H1 (cell line): Measurements from ENCODE around the gene LRRC43. TPM values are rescaled to one million over a fixed set of nuclear protein-coding genes. Genes with fewer than 3 reads are reported as not detected.

Experiments used
- CTCF ChIA-PET: fragments of 300-600 bp; sonication (Branson Sonifier 250); formaldehyde crosslinking; loops from one replicate; lab custom pipeline; 2021; ENCODE audit not compliant: partially characterized antibody; lab: Charles Lee
- POLR2A ChIA-PET: fragments of 300-600 bp; sonication (Branson Sonifier 250); formaldehyde crosslinking; loops from one replicate; lab custom pipeline; 2021; ENCODE audit warnings: inconsistent platforms; ENCODE audit not compliant: partially characterized antibody; lab: Charles Lee
- DNase-seq, 2 experiments: peaks; one replicate each; pipeline versions ENCODE4 v3.0.0 to v3.0.0-alpha.2; 2010 to 2022; ENCODE audit warnings: low spot score in 2 of 2, low read depth in 1 of 2, mixed read lengths in 1 of 2
- FAIRE-seq: peaks from 2 replicates; lab custom pipeline; 2011; peaks lifted over from hg19 to GRCh38; lab: Jason Lieb, UNC
- H2AFZ ChIP-seq: 2 replicates; pipeline ENCODE4 v1.8.1; 2012; ENCODE audit warnings: low read length, inconsistent platforms
- H2AK5ac ChIP-seq: 2 replicates; pipeline ENCODE4 v1.6.1; 2013; ENCODE audit warnings: low read depth, low read length
- H2BK120ac ChIP-seq: replicated peaks from 2 replicates; pipeline ENCODE3; 2013; ENCODE audit warnings: low read depth, low read length, inconsistent platforms
- H2BK12ac ChIP-seq: 2 replicates; pipeline ENCODE4 v1.6.1; 2013; ENCODE audit warnings: low read depth, low read length
- H2BK15ac ChIP-seq: 2 replicates; pipeline ENCODE4 v1.6.1; 2013; ENCODE audit warnings: low read length
- H2BK20ac ChIP-seq: 2 replicates; pipeline ENCODE4 v1.6.1; 2013; ENCODE audit warnings: low read length
- H2BK5ac ChIP-seq: 2 replicates; pipeline ENCODE4 v1.6.1; 2013; ENCODE audit warnings: low read depth, low read length
- H3K14ac ChIP-seq: 2 replicates; pipeline ENCODE4 v1.6.1; 2013; ENCODE audit warnings: inconsistent platforms; ENCODE audit not compliant: insufficient read length
- H3K18ac ChIP-seq: 2 replicates; pipeline ENCODE4 v1.6.1; 2013; ENCODE audit warnings: low read length; ENCODE audit errors: extremely low read depth
- H3K23ac ChIP-seq: 2 replicates; pipeline ENCODE4 v1.6.1; 2013; ENCODE audit warnings: inconsistent platforms; ENCODE audit not compliant: insufficient read length
- H3K23me2 ChIP-seq: 2 replicates; pipeline ENCODE4 v1.6.1; 2013; ENCODE audit warnings: low read depth, low read length
- H3K27ac ChIP-seq: 2 replicates; pipeline ENCODE4 v1.6.1; 2011; ENCODE audit warnings: low read depth, low read length, inconsistent platforms
- H3K27me3 ChIP-seq, 4 experiments: replicated peaks in 1 of 4; 1 replicate in 1 of 4; 2 replicates in 3 of 4; pipeline versions ENCODE4 v1.6.1 to v1.8.1; 2011 to 2013; ENCODE audit warnings: low read length in 3 of 4, mild to moderate bottlenecking in 3 of 4, inconsistent platforms in 2 of 4, mixed read lengths in 2 of 4, moderate library complexity in 1 of 4; ENCODE audit not compliant: control insufficient read depth in 3 of 4, insufficient read depth in 3 of 4; ENCODE audit errors: extremely low read depth in 1 of 4
- H3K36me3 ChIP-seq, 4 experiments: 2 replicates each; pipeline versions ENCODE4 v1.6.1 to v1.8.1; 2011 to 2013; ENCODE audit warnings: mild to moderate bottlenecking in 4 of 4, low read length in 3 of 4, moderate library complexity in 2 of 4, control low read depth in 1 of 4, inconsistent platforms in 1 of 4; ENCODE audit not compliant: insufficient read depth in 4 of 4, control insufficient read depth in 2 of 4
- H3K4ac ChIP-seq: replicated peaks from 2 replicates; pipeline ENCODE3; 2013; ENCODE audit warnings: low read length, low read depth, mixed read lengths, inconsistent platforms; ENCODE audit not compliant: insufficient read length
- H3K4me1 ChIP-seq, 4 experiments: replicated peaks in 1 of 4; 1 replicate in 1 of 4; 2 replicates in 3 of 4; pipeline versions ENCODE4 v1.6.1 to v1.8.1; 2011 to 2013; ENCODE audit warnings: low read length in 3 of 4, inconsistent platforms in 2 of 4, mixed read lengths in 1 of 4; ENCODE audit not compliant: insufficient read depth in 4 of 4, control insufficient read depth in 3 of 4
- H3K4me2 ChIP-seq, 2 experiments: 2 replicates each; pipeline versions ENCODE4 v1.6.1 to v1.8.1; 2011 to 2013; ENCODE audit warnings: low read depth in 2 of 2, low read length in 2 of 2, control low read depth in 1 of 2, inconsistent platforms in 1 of 2, mild to moderate bottlenecking in 1 of 2; ENCODE audit not compliant: insufficient read depth in 1 of 2
- H3K4me3 ChIP-seq, 4 experiments: fragments of 200-600, 300-600 bp in 1 of 4; sonication (generic), shearing (Covaris generic), sonication (Bioruptor Twin) in 1 of 4; 2 replicates each; pipeline versions ENCODE4 v1.5.1 to v1.8.1; 2011 to 2016; ENCODE audit warnings: low read length in 4 of 4, low read depth in 3 of 4, control low read depth in 2 of 4, inconsistent platforms in 2 of 4, mild to moderate bottlenecking in 2 of 4, mixed read lengths in 1 of 4, moderate library complexity in 1 of 4; ENCODE audit not compliant: insufficient read depth in 2 of 4; ENCODE audit errors: extremely low read depth in 1 of 4
- H3K56ac ChIP-seq: replicated peaks from 2 replicates; pipeline ENCODE3; 2013; ENCODE audit warnings: low read depth, mild to moderate bottlenecking, mixed read lengths, low read length, inconsistent platforms; ENCODE audit not compliant: insufficient read length
- H3K79me1 ChIP-seq: 2 replicates; pipeline ENCODE4 v1.6.1; 2013; ENCODE audit warnings: low read depth, low read length, control low read depth
- H3K79me2 ChIP-seq, 2 experiments: 2 replicates each; pipeline versions ENCODE4 v1.6.1 to v1.8.1; 2012 to 2013; ENCODE audit warnings: low read length in 2 of 2, mild to moderate bottlenecking in 2 of 2, inconsistent platforms in 1 of 2; ENCODE audit not compliant: insufficient read depth in 2 of 2, control insufficient read depth in 1 of 2
- H3K9ac ChIP-seq, 4 experiments: replicated peaks in 1 of 4; 1 replicate in 1 of 4; 2 replicates in 3 of 4; pipeline versions ENCODE4 v1.6.1 to v1.8.1; 2011 to 2013; ENCODE audit warnings: low read depth in 3 of 4, low read length in 3 of 4, control low read depth in 2 of 4, mild to moderate bottlenecking in 2 of 4, moderate library complexity in 2 of 4, inconsistent platforms in 1 of 4; ENCODE audit errors: extremely low read depth in 1 of 4
- H3K9me3 ChIP-seq, 2 experiments: 2 replicates each; pipeline versions ENCODE4 v1.6.1 to v1.8.1; 2012 to 2013; ENCODE audit warnings: mild to moderate bottlenecking in 2 of 2, moderate library complexity in 2 of 2, control low read depth in 1 of 2, inconsistent platforms in 1 of 2, low read depth in 1 of 2, low read length in 1 of 2, mixed read lengths in 1 of 2; ENCODE audit not compliant: insufficient read depth in 2 of 2
- H4K20me1 ChIP-seq, 2 experiments: replicated peaks in 1 of 2; 2 replicates each; pipeline versions ENCODE3 to v1.8.1; 2011 to 2013; ENCODE audit warnings: inconsistent platforms in 2 of 2, low read length in 2 of 2, mild to moderate bottlenecking in 1 of 2; ENCODE audit not compliant: insufficient read depth in 2 of 2, control insufficient read depth in 1 of 2
- H4K5ac ChIP-seq: 2 replicates; pipeline ENCODE4 v1.6.1; 2013; ENCODE audit warnings: low read length, low read depth, mixed read lengths, inconsistent platforms; ENCODE audit not compliant: insufficient read length
- H4K8ac ChIP-seq: 2 replicates; pipeline ENCODE4 v1.8.0; 2013; ENCODE audit warnings: mild to moderate bottlenecking, moderate library complexity, low read length, inconsistent platforms; ENCODE audit not compliant: insufficient read depth; ENCODE audit errors: extremely low read depth
- H4K91ac ChIP-seq: replicated peaks from 2 replicates; pipeline ENCODE3; 2013; ENCODE audit warnings: low read length, mixed read lengths, inconsistent platforms; ENCODE audit not compliant: insufficient read length
- BCL11A ChIP-seq, 2 experiments: IDR thresholded peaks; one replicate each; pipeline ENCODE4 v1.6.1; 2011; ENCODE audit warnings: low read depth in 2 of 2, low read length in 2 of 2, mild to moderate bottlenecking in 2 of 2
- CREB1 ChIP-seq: IDR thresholded peaks from 2 replicates; pipeline ENCODE4 v1.6.1; 2012; ENCODE audit warnings: inconsistent platforms
- EZH2 ChIP-seq: fragments of 200-600 bp; sonication (generic); IDR thresholded peaks from 2 replicates; pipeline ENCODE4 v1.7.1; 2012; ENCODE audit warnings: low read depth, mild to moderate bottlenecking, moderate library complexity, low read length, inconsistent platforms; ENCODE audit not compliant: severe bottlenecking
- GTF2F1 ChIP-seq: IDR thresholded peaks from 2 replicates; pipeline ENCODE4 v1.6.1; 2012; ENCODE audit warnings: low read depth, low read length, improper control_type of control experiment, borderline replicate concordance
- RAD21 ChIP-seq, 2 experiments: IDR thresholded peaks in 1 of 2; conservative IDR thresholded peaks in 1 of 2; 2 replicates each; pipeline ENCODE4 v1.6.1; 2011; ENCODE audit warnings: low read depth in 2 of 2, low read length in 2 of 2, improper control_type of control experiment in 1 of 2, inconsistent platforms in 1 of 2, mild to moderate bottlenecking in 1 of 2, moderate library complexity in 1 of 2
- SIN3A ChIP-seq, 2 experiments: IDR thresholded peaks in 1 of 2; conservative IDR thresholded peaks in 1 of 2; 2 replicates each; pipeline ENCODE4 v1.6.1; 2011 to 2012; ENCODE audit warnings: low read length in 2 of 2, improper control_type of control experiment in 1 of 2, low read depth in 1 of 2, mild to moderate bottlenecking in 1 of 2
- TCF12 ChIP-seq: IDR thresholded peaks from 2 replicates; pipeline ENCODE4 v1.6.1; 2011; ENCODE audit warnings: low read depth, mild to moderate bottlenecking, low read length
- WGBS, 2 experiments: shearing (Covaris generic) in 1 of 2; methylation state at CpG; one replicate each; pipeline versions ENCODE4 v1.1.6 to v1.1.7; 2013 to 2015; ENCODE audit warnings: low lambda C conversion rate in 2 of 2, mixed read lengths in 2 of 2, inconsistent platforms in 1 of 2, low coverage in 1 of 2, missing lambda C conversion rate in 1 of 2; ENCODE audit not compliant: insufficient replicate concordance in 2 of 2, insufficient coverage in 1 of 2, insufficient read length in 1 of 2; ENCODE audit errors: extremely low coverage in 1 of 2, missing lambda C conversion rate in 1 of 2; 5-methylcytosine and 5-hydroxymethylcytosine counted together
- polyA plus RNA-seq, 7 experiments: library from polyadenylated mRNA; depleted of rRNA in 3 of 7; stranded (reverse) in 5 of 7; unstranded in 2 of 7; fragments of >200 nt in 5 of 7; fragments of 200-250 nt in 2 of 7; gene quantifications; 1 replicate in 5 of 7; 2 replicates in 1 of 7; 4 replicates in 1 of 7; pipeline versions ENCODE4 v1.2.1 to v1.2.3, GENCODE V29; 2011 to 2013; ENCODE audit warnings: missing spikeins in 2 of 7, mixed read lengths in 2 of 7
- total RNA-seq: library from RNA; stranded (reverse); fragmentation: NEBNext Ultra II Directional; extraction: Animal tissue kit (Norgen Biotek cat#: 25700); gene quantifications from 2 replicates; pipeline ENCODE4 v1.2.1, GENCODE V29; 2021
- TF ChIP-seq, protein P1 (sequence below), 3 experiments: IDR thresholded peaks; 1 replicate in 2 of 3; 2 replicates in 1 of 3; pipeline versions ENCODE4 v1.5.1 to v1.6.1; 2011; ENCODE audit warnings: low read length in 3 of 3, mild to moderate bottlenecking in 3 of 3, inconsistent platforms in 2 of 3, low read depth in 1 of 3, moderate library complexity in 1 of 3; ENCODE audit not compliant: insufficient read depth in 1 of 3; ENCODE audit errors: control extremely low read depth in 1 of 3

Gene LRRC43
- total and polyA plus RNA-seq, 2 of the 8 experiments (the other 6 are each of a cell fraction or from before 2014, with no cell fraction given): 0.35 to 0.44 TPM

DNA sequence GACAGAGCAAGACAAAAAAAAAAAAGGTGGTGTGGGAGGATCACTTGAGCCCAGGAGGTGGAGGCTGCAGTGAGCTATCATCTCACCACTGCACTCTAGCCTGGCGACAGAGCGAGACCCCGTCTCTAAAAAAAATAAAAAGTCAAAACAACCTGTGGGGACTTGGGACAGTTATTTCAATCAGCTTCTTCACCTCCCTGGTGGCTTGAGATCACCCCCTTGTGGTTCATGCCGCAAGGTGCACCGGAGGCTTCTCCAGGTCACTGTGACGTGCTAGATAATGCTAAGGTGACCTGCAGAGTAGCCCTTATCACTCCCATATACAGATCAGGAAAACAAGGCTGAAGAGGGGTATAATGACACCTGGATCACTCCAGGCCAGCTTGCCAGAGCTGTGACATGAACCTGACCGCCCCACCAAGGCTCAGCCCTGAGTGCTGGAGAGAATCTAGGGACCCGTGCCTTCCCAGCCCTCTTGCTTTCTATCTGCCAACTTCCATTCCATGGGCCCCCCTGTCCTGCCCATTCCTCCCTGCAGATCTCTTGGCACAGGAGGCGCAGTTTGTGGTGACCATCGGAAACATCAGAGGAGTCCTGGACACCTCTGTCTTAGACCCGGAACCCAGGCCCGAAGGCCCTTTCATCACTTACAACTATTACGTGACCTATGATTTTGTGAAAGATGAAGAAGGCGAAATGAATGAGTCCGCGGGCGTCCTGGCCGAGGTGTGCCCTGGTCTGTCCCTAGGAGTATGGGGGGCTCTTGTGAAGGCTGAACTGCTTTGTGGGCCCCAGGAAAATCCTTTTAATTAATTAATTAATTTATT, 8.1 kb downstream of the LRRC43 start:
- H3K79me1 ChIP-seq: no peaks in the 10 kb centered on the region
- H3K27ac ChIP-seq: no peak overlapping the region
- H2BK12ac ChIP-seq: no peak overlapping the region
- no peak overlapping the region for H2AK5ac ChIP-seq
- no peak overlapping the region for H2BK15ac ChIP-seq
- H3K14ac ChIP-seq: no peak overlapping the region
- no peak overlapping the region for H3K23ac ChIP-seq
- no peak overlapping the region for H3K4ac ChIP-seq
- H2AFZ ChIP-seq: peak overlapping the region; percentile 13; the same call in 1 of the 2 replicates
- H3K18ac ChIP-seq: no peak overlapping the region
- peak; percentile 56 to 87 for DNase-seq
- no peaks in the 10 kb centered on the region for H3K27me3 ChIP-seq
- no peaks in the 10 kb centered on the region for H3K79me2 ChIP-seq
- no peak overlapping the region for H3K4me3 ChIP-seq
- H2BK120ac ChIP-seq: no peak overlapping the region
- TF ChIP-seq TCF12 (0 out of 2 replicates have a peak, but pooled peaks have one; percentile 22), GTF2F1 (no peak), CREB1 (peak; percentile 68), EZH2 (no peak), BCL11A (IDR thresholded peaks at IDR 0.05; ENCODE audit: low read depth in 2 of 2, low read length in 2 of 2) (no peak), RAD21 (IDR thresholded peaks at IDR 0.05 in 1 of 2, conservative IDR thresholded peaks at IDR 0.05 in 1 of 2; ENCODE audit: low read depth in 2 of 2, low read length in 2 of 2) (peak; percentile 91 to 92), SIN3A (conservative IDR thresholded peaks at IDR 0.05 in 1 of 2, IDR thresholded peaks at IDR 0.05 in 1 of 2; ENCODE audit: low read depth in 1 of 2, low read length in 2 of 2) (no peak)
- TF ChIP-seq, protein P1, sequence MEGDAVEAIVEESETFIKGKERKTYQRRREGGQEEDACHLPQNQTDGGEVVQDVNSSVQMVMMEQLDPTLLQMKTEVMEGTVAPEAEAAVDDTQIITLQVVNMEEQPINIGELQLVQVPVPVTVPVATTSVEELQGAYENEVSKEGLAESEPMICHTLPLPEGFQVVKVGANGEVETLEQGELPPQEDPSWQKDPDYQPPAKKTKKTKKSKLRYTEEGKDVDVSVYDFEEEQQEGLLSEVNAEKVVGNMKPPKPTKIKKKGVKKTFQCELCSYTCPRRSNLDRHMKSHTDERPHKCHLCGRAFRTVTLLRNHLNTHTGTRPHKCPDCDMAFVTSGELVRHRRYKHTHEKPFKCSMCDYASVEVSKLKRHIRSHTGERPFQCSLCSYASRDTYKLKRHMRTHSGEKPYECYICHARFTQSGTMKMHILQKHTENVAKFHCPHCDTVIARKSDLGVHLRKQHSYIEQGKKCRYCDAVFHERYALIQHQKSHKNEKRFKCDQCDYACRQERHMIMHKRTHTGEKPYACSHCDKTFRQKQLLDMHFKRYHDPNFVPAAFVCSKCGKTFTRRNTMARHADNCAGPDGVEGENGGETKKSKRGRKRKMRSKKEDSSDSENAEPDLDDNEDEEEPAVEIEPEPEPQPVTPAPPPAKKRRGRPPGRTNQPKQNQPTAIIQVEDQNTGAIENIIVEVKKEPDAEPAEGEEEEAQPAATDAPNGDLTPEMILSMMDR (IDR thresholded peaks at IDR 0.05; ENCODE audit: control extremely low read depth in 1 of 3, insufficient read depth in 1 of 3, low read depth in 1 of 3, low read length in 3 of 3): peak; percentile 88 to 95 (median 91)
- no peak overlapping the region for H3K56ac ChIP-seq
- no peaks in the 10 kb centered on the region for H3K23me2 ChIP-seq
- H4K5ac ChIP-seq: no peak overlapping the region
- no peaks in the 10 kb centered on the region for H3K9me3 ChIP-seq
- H4K8ac ChIP-seq: no peak overlapping the region; the same call in 1 of the 2 replicates
- H2BK5ac ChIP-seq: no peak overlapping the region
- H3K36me3 ChIP-seq: no peaks in the 10 kb centered on the region
- no peak overlapping the region for H4K91ac ChIP-seq
- H3K4me1 ChIP-seq: peaks cover 0 to 4% (median under 1%) of the 10 kb centered on the region in 4 experiments; a peak in 2 of 7 replicates
- peak; percentile 93 for FAIRE-seq
- no peak overlapping the region for H2BK20ac ChIP-seq
- POLR2A ChIA-PET: interaction anchor here (0.6 to 1.6 kb wide), 3 partner anchors 15 to 60 kb away, joined by 3 to 6 read pairs (median 3); no protein-coding TSS in a partner anchor
- no peaks in the 10 kb centered on the region for H4K20me1 ChIP-seq
- CTCF ChIA-PET: interaction anchor here (0.6 to 4.8 kb wide), 51 partner anchors 7 to 1540 kb away, joined by 3 to 27 read pairs (median 4); partner anchors contain the start of genes B3GNT4, IL31 and LRRC43
- WGBS, 2 experiments: 64% methylated on average over 18 of the region's 18 CpGs; no CpG with 5 or more reads in 1 of the 2 experiments
- no peak overlapping the region for H3K9ac ChIP-seq
- H3K4me2 ChIP-seq: no peak overlapping the region
